GM19372 (cell line): ENCODE data around the gene CYP2F1.
"Not testable (repeated sequence)": the region's sequence is repeated elsewhere in the genome, so short reads cannot be mapped to it uniquely, and the experiment has no call there.

Source experiments
- ATAC-seq: cut with Tn5 transposase; IDR thresholded peaks from one replicate; pipeline ENCODE4 v1.9.1; 2021; ENCODE audit warnings: mild to moderate bottlenecking, low read depth, moderate library complexity; ENCODE audit not compliant: unreplicated experiment

CYP2F1 gene, protein sequence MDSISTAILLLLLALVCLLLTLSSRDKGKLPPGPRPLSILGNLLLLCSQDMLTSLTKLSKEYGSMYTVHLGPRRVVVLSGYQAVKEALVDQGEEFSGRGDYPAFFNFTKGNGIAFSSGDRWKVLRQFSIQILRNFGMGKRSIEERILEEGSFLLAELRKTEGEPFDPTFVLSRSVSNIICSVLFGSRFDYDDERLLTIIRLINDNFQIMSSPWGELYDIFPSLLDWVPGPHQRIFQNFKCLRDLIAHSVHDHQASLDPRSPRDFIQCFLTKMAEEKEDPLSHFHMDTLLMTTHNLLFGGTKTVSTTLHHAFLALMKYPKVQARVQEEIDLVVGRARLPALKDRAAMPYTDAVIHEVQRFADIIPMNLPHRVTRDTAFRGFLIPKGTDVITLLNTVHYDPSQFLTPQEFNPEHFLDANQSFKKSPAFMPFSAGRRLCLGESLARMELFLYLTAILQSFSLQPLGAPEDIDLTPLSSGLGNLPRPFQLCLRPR

DNA sequence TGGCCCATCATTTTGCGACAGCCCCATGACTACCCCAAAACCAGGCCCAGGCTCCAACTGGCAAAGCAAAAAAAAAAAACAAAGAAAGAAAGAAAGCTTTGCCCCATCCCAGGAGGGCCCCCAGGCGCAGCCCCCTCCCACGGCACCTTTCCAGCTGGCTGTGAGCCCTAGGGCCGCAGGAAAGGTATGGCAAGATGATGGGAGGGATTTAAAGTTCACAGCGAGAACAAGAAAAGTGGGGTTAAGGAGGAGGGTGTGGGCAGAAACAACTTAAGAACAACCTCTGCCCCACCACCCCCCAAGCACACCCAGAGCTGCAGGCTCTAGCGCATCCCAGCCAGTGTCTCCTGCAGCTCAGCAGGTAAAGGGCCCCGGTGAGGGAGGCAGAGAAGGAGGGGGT is at the start of gene CYP2F1:
Gene CYP2F1 (plus strand): TSS at position 301 of the 400 bp plus-strand sequence. CDS start 1,757 bp downstream, outside the sequence.
- ATAC-seq: no peak

DNA sequence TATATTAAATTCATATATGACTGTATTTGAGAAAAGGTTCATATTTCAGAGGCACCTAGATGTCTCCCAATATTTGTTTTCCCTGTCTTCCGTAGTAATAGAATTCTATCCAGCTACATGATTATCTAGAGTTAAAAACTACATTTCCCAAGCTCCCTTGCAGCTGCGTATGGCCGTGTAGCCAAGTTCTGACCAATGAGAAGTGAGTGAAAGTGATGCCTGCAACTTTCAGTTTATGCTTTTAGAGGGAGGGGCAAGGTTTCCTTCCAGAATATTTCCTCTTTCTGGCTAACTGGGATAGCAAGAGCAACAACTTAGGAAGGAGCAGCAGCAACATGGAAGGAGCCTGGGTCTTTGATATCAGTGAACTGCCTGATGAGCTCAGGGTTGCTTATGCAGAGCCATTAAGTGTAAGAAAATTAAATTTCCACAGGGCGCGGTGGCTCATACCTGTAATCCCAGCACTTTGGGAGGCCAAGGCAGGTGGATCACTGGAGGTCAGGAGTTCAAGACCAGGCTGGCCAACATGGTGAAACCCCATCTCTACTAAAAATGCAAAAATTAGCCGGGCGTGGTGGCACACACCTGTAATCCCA is 49.2 kb upstream of the CYP2F1 start:
- no peak for ATAC-seq

DNA sequence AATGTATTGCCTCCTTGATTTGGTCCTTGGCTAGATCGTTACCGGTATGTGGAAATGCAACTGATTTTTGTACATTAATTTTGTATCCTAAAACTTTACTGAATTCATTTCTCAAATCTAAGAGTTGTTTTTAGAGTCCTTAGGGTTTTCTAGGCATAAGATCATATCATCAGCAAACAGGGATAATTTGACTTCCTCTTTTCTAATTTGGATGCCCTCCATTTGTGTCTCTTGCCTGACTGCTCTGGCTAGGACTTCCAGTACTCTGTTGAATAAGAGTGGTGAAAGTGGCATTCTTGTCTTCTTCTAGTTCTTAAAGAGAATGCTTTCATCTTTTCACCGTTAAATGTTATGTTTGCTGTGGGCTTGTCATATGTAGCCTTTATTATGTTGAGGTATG is 37.9 kb upstream of the CYP2F1 start:
- ATAC-seq: no peak

DNA sequence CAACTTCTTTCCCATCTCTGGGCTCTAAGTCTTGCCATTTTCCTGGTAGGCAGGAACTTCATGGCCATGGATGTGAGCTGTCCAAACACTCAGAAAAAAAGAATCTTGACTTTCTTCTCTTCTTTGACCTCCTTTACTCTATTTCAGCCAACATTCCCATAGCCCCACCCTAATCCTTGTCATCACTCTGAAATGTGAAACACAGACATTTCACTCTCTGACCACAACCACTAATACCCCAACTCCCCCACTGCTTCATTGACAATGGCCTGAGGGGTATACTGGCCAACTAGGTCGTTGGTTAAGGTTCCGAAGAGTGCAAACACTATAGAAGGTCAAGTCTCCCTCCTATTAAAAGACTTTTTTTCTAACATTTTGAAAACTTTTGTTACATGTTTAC is 30.7 kb upstream of the CYP2F1 start:
- ATAC-seq: no peak

DNA sequence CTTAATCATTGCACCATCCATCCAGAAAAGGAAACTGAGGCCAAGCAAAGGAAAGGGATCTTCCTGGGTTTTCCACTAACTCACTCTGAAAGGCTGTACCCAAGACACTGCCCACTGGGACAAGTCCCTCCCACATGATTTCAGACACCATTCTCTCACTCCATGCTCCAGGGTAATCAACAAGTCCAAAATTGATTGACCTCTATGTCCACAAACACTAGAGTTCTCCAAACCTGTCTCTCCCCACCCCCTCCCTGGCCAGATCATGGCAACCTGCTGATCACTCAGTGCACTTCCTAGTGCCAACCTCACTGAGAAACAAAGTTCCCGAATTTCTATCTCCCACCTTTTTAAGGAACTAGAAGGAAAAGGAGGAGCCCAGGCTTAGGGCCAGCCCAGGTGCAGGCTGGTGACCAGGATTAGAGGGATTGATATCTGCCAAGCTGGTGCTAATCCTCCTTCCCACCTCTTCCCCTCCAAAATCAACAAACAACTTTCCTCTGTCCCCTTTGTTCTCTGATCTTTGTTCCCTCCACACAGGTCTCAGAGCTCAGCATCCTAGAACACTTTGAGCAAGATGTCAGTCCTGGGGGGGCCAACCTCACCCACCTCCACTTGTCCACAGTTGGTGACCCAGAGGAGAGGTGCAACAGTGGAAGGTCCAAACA is 28.4 kb upstream of the CYP2F1 start:
- ATAC-seq: no peak

DNA sequence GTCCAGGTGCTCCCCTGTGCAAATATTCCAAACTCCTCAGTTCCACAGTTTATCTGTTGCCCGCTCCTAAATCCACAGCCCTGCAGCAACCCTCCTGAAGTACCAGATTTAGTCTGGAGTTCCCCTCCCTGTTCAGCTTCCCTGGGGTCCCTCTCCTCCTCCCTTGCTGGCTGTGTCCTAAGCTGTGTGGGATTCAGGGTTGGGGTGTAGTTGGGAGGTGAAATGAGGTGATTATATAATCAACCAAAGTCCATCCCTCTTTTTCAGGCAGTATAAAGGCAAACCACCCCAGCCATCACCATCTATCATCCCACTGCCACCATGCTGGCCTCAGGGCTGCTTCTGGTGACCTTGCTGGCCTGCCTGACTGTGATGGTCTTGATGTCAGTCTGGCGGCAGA is 26.1 kb upstream of the CYP2F1 start, which contains the start of gene CYP2A13:
Gene CYP2A13 (plus strand): TSS at position 301 of the 400 bp plus-strand sequence. CDS start 21 bp downstream, at position 322.
- no peak for ATAC-seq

DNA sequence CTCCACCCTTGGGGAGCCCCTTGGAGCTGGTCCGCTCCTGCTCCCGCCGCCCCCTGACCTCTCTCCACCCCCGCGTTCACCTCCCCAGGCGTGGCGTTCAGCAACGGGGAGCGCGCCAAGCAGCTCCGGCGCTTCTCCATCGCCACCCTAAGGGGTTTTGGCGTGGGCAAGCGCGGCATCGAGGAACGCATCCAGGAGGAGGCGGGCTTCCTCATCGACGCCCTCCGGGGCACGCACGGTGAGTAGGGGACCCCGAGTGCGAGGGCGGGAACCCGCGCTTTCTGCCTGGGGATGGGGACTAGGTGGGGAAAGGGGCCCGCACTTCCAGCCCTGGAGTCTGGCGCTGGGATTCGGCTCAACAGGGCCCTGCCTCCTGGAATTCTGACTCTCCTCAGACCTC is 24.3 kb upstream of the CYP2F1 start:
- no peak for ATAC-seq

DNA sequence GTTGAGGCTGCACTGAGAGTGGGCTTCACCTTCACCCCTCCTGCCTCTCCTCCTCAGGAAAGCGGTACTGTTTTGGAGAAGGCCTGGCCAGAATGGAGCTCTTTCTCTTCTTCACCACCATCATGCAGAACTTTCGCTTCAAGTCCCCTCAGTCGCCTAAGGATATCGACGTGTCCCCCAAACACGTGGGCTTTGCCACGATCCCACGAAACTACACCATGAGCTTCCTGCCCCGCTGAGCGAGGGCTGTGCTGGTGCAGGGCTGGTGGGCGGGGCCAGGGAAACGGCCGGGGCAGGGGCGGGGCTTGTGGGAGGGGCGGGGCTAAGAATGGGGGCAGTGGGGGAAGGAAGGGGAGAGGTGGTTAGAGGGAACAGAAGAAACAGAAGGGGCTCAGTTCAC is 18.5 kb upstream of the CYP2F1 start:
- no peak for ATAC-seq

DNA sequence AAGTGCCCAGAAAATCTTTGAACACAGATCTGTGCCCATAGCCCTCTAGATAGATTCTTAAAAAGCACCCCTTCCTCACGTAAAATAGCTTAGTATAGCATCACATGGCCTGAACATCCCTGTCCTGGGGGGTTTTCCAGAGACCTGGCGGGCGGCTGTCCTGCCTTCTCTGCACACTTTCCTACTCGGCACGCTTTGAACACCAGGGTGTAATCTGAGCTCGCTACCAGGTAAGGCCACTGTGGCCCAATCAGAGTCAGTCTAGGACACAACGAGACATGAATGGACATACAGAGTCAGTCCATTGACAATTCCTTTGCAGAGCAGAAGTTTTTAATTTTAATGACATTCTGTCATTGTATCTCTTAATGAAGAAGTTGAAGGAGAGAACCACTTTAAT is 17.9 kb upstream of the CYP2F1 start:
- ATAC-seq: no peak

DNA sequence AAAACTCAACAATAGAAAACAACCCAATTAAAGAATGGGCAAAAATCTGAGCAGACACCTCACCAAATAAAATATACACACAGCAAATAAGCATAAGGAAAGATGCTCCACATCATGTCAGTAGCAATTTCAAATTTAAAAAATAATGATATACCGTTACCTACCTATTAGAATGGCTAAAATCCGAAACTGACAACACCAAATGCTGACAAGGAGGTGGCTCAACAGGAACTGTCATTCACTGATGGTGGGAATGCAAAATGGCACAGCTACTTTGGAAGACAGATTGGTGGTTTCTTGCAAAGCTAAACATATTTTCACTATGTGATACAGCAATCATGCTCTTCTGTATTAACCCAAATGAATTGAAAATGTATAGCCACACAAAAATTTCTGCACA is 16.9 kb upstream of the CYP2F1 start:
- ATAC-seq: no peak

DNA sequence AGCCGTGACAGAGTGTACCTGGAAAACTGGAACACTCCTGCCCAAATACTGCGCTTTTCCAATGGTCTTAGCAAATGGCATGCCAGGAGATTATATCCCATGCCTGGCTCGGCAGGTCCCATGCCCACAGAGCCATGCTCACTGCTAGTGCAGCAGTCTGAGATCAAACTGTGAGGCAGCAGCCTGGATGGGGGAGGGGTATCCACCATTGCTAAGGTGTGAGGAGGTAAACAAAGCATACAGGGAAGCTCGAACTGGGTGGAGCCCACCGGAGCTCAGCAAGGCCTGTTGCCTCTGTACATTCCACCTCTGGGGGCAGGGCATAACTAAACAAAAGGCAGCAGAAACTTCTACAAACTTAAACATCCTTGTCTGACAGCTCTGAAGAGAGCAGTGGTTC is 15.5 kb upstream of the CYP2F1 start:
- ATAC-seq: no peak

DNA sequence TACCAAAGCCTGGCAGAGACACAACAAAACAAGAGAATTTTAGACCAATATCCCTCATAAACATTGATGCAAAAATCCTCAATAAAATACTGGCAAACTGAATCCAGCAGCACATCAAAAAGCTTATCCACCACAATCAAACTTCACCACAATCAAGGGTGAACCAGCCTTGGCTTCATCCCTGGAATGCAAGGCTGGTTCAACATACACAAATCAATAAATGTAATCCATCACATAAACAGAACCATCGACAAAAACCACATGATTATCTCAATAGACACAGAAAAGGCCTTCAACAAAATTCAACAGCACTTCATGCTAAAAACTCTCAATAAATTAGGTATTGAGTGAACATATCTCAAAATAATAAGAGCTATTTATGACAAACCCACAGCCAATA is 12.0 kb upstream of the CYP2F1 start:
- ATAC-seq: not testable (repeated sequence)

DNA sequence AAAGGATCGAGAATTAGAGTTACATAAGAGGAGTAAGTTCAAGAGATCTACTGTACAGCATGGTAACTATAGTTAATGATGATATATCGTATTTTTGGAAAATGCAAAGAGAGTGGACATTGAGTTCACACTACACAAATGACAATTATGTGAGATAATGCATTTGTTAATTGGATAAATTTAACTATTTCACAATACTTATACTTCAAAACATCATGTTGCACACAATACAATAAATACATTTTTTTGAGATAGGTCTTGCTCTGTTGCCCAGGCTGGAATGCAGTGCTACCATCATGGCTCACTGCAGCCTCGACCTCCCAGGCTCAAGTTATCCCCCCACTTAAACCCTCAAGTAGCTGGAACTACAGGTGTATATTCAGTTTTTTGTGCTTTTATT is 8.1 kb upstream of the CYP2F1 start:
- no peak for ATAC-seq

DNA sequence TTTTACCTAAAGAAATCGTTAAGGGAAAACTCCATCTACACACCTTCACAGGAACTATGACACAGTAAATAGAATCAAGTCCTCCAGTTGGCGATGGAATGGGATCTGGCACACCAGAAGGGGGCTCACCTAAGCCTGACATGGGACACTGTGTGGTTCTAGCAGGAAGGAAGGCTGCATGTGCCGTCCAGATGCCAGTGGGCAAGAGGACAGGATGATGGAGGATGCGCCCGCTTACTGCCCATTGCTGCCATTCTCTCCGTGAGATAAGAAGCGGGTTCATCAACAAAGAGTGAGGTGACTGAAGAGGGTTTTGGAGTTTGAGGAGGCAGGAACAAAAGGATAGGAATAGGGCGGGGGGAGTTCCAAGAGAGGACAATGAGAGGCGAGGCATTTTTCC is 2.9 kb upstream of the CYP2F1 start:
- no peak for ATAC-seq

DNA sequence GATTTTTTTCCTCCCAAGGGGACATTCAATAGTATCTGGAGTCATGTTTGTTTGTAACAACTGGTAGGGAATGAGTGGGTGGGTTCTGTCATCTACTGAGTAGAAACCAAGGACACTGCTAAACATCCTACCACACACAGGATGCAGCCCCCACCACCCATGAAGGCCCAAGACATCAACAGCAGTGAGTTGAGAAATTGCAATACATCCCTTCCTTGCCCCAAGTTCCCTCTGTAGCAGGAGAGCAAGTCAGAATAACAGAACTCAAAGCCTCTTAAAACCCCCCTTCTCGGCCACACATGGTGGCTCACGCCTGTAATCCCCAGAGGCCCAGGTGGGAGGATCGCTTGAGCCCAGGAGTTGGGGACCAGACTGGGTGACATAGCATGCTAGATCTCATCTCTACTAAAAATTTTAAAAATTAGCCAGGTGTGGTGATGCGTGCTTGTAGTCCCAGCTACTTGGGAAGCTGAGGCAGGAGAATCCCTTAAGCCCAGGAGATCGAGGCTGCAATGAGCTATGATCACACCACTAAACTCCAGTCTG is 2.4 kb upstream of the CYP2F1 start:
- no peak for ATAC-seq

DNA sequence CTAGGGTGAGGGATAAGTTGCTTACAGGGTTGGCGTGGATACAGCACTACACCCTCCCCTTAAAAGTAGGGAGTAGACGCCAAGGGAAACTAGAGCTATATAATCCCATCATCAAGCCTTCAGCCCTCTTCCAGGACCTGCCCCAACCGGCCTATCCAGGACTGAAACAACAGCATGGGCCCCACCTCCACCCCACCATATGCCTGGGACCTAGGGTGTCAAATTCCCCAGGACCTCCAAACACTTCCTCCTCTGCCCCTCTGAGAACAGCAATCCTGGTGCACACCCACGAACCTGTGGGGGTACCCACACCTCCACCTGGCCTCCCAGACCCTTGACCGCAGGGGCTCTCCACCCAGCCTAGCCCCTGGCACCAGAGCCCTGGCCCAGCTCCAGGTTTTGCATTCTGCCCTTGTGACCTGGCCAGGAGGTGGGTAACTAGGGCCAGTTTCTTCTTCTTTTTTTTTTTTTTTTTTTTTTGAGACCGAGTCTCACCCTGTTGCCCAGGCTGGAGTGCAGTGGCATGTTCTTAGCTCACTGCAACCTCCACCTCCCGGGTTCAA is 1.4 kb upstream of the CYP2F1 start:
- ATAC-seq: no peak

DNA sequence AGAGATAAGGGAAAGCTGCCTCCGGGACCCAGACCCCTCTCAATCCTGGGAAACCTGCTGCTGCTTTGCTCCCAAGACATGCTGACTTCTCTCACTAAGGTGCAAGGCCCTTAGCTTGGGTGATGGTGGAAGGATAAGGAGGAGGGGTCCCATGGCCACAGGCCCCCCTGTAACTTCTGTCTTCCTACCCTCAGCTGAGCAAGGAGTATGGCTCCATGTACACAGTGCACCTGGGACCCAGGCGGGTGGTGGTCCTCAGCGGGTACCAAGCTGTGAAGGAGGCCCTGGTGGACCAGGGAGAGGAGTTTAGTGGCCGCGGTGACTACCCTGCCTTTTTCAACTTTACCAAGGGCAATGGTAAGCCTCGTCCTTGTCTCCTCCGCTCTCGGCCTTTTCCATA is 2.0 kb downstream of the CYP2F1 start:
- ATAC-seq: no peak

DNA sequence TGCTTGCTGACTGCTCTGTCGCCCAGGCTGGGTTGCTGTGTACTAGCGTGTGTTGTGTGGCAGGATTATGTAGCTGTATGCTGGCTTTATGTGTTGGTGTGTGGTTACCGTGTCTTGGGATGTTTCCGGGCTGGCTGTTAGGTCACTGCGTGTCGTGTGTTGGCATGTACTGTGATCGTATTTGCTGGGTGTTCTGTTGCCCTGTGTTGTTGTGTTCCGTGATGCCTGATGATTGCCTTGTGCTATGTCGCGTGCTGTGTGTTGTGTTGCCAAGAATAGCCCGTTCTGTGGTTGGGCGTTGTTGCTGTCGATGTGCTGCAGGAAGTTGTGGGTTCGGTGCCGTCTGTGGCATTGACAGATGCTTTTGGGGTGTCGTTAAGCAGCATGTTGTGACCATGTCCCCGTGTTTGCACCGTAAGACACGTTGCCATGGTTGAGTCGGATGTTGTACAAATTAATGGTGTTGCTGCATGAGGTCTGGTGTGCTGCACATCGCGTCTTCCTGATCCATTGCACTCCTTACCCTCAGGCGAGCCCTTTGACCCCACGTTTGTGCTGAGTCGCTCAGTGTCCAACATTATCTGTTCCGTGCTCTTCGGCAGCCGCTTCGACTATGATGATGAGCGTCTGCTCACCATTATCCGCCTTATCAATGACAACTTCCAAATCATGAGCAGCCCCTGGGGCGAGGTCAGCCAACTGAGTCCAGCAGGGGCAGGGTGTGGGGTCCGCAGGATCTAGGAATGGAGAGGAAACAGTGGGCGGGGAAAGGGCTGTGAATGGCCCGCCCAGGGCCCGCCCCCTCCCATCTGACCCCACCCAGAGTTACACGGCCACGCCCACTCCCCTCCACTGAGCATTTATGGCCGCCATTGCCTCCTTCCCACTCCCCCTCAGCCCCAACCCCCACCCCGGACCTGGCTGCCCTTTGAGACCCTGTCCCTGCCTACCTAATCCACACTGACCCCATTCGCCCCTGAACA is 7.0 kb downstream of the CYP2F1 start:
- ATAC-seq: not testable (repeated sequence)

DNA sequence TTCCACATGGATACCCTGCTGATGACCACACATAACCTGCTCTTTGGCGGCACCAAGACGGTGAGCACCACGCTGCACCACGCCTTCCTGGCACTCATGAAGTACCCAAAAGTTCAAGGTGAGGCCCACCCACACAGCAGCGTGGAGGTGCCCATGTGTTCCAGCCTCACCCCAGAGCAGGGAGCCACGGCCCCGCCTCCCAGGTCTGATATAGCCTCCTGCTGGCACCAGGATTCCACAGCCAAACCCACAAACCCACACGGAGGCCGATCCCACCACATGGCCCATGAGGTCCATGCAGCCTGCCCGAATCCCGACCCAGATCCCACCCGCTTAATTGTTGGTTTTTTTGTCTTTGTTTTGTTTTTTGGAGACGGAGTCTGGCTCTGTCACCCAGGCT is 8.6 kb downstream of the CYP2F1 start:
- not testable (repeated sequence) for ATAC-seq
